Keratinocyte (primary cell): Measurements from ENCODE around the gene UNC13B.

Experiments used
- CTCF ChIP-seq, 3 experiments: IDR thresholded peaks in 1 of 3; conservative IDR thresholded peaks in 1 of 3; optimal IDR thresholded peaks in 1 of 3; 2 replicates in 2 of 3; 3 replicates in 1 of 3; pipeline versions ENCODE3 to v1.5.1; 2011; ENCODE audit warnings: low read length in 3 of 3, mild to moderate bottlenecking in 3 of 3, moderate library complexity in 2 of 3, control low read depth in 1 of 3, inconsistent platforms in 1 of 3; ENCODE audit not compliant: insufficient read depth in 2 of 3; ENCODE audit errors: extremely low read depth in 1 of 3
- EZH2 ChIP-seq: IDR thresholded peaks from one replicate; pipeline ENCODE4 v1.6.1; 2012; ENCODE audit warnings: inconsistent platforms, mild to moderate bottlenecking, low read length, moderate library complexity

- no peak for TF ChIP-seq CTCF (optimal IDR thresholded peaks at IDR 0.05 in 1 of 3, IDR thresholded peaks at IDR 0.05 in 1 of 3, conservative IDR thresholded peaks at IDR 0.05 in 1 of 3; ENCODE audit: extremely low read depth in 1 of 3, insufficient read depth in 2 of 3, low read length in 3 of 3)
- TF ChIP-seq EZH2: no peak
Observed at GRCh38 chr9:35452481-35452880, 290.7 kb downstream of the UNC13B start.
